Lung (tissue), 12 donors: ENCODE measurements around the gene CCIN. TPM values are rescaled to one million over a fixed set of nuclear protein-coding genes. Genes with fewer than 3 reads are reported as not detected.

Experiments
- ATAC-seq: fragments of 200-7000 bp; cut with Tn5 transposase; one replicate; pipeline ENCODE4 v1.9.1; 2020; ENCODE audit warnings: moderate number of reproducible peaks; ENCODE audit not compliant: insufficient read depth, low FRiP score
- DNase-seq, 3 donors: peaks; one replicate each; pipeline ENCODE4 v3.0.0-alpha.2; 2013 to 2017
- H3K27ac ChIP-seq, 2 donors: one replicate each; pipeline ENCODE4 v1.5.1; 2013; ENCODE audit warnings: mild to moderate bottlenecking in 2 of 2, moderate library complexity in 2 of 2, control low read depth in 1 of 2, inconsistent platforms in 1 of 2, low read depth in 1 of 2, low read length in 1 of 2
- H3K27me3 ChIP-seq, 3 donors: one replicate each; pipeline ENCODE4 v1.5.1; 2013; ENCODE audit warnings: low read length in 2 of 3; ENCODE audit not compliant: control insufficient read depth in 3 of 3, insufficient read depth in 3 of 3
- H3K36me3 ChIP-seq, 4 donors: one replicate each; pipeline ENCODE4 v1.5.1; 2013; ENCODE audit warnings: low read length in 4 of 4, mild to moderate bottlenecking in 1 of 4, moderate library complexity in 1 of 4; ENCODE audit not compliant: control insufficient read depth in 4 of 4, insufficient read depth in 4 of 4
- H3K4me1 ChIP-seq, 5 donors: one replicate each; pipeline ENCODE4 v1.5.1; 2013; ENCODE audit warnings: low read length in 5 of 5, mild to moderate bottlenecking in 2 of 5, moderate library complexity in 1 of 5; ENCODE audit not compliant: control insufficient read depth in 5 of 5, insufficient read depth in 5 of 5
- H3K4me3 ChIP-seq: one replicate; pipeline ENCODE4 v1.5.1; 2013; ENCODE audit warnings: mild to moderate bottlenecking, control low read depth, moderate library complexity
- H3K9ac ChIP-seq, 2 donors: one replicate each; pipeline ENCODE4 v1.5.1; 2013; ENCODE audit warnings: low read length in 2 of 2, control low read depth in 1 of 2; ENCODE audit not compliant: insufficient read depth in 1 of 2
- H3K9me3 ChIP-seq, 4 donors: one replicate each; pipeline ENCODE4 v1.5.1; 2013; ENCODE audit warnings: low read length in 3 of 4, mild to moderate bottlenecking in 1 of 4, moderate library complexity in 1 of 4; ENCODE audit not compliant: control insufficient read depth in 4 of 4, insufficient read depth in 3 of 4
- WGBS, 2 donors: extraction: QIAGEN DNeasy Blood & Tissue Kit; methylation state at CpG; one replicate each; pipeline ENCODE4 v1.1.7; 2013; 5-methylcytosine and 5-hydroxymethylcytosine counted together
- polyA plus RNA-seq, 2 donors: library from polyadenylated mRNA; stranded (reverse); fragments of 200-250 nt; gene quantifications; one replicate each; pipeline ENCODE4 v1.2.1, GENCODE V29; 2013
- total RNA-seq, 2 donors: library from RNA; depleted of rRNA in 1 of 2; stranded (reverse); fragments of >200 nt in 1 of 2; gene quantifications; one replicate each; pipeline ENCODE4 v1.2.1, GENCODE V29; 2014 to 2021
- TF ChIP-seq, protein P1 (sequence below): IDR thresholded peaks from 2 replicates; pipeline ENCODE4 v1.5.1; 2012; ENCODE audit warnings: mild to moderate bottlenecking; ENCODE audit errors: control extremely low read depth, extremely low read depth
- donor health status: control.
- donor health status: control.
- donor health status: Bipolar disorder and iron deficiency.
- donor health status: healthy.
- donor health status: DM: yes; HTN: yes; CAD: no.

CCIN gene
- total and polyA plus RNA-seq, 4 donors = 0.12 to 0.89 (median 0.15) TPM; not detected in 1

DNA sequence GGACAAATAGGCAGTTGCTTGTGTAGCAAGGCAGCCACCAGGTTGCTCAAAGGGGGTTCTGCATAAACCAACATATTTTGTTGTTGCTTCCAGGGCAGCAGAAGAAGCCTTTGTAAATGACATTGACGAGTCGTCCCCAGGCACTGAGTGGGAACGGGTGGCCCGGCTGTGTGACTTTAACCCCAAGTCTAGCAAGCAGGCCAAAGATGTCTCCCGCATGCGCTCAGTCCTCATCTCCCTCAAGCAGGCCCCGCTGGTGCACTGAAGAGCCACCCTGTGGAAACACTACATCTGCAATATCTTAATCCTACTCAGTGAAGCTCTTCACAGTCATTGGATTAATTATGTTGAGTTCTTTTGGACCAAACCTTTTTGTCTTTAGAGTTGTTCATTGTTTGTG, 42.3 kb downstream of the CCIN start:
- ATAC-seq = no peak
- peak overlapping the region in 1 of 2 donors; percentile 26 for H3K27ac ChIP-seq
- TF ChIP-seq, protein P1, sequence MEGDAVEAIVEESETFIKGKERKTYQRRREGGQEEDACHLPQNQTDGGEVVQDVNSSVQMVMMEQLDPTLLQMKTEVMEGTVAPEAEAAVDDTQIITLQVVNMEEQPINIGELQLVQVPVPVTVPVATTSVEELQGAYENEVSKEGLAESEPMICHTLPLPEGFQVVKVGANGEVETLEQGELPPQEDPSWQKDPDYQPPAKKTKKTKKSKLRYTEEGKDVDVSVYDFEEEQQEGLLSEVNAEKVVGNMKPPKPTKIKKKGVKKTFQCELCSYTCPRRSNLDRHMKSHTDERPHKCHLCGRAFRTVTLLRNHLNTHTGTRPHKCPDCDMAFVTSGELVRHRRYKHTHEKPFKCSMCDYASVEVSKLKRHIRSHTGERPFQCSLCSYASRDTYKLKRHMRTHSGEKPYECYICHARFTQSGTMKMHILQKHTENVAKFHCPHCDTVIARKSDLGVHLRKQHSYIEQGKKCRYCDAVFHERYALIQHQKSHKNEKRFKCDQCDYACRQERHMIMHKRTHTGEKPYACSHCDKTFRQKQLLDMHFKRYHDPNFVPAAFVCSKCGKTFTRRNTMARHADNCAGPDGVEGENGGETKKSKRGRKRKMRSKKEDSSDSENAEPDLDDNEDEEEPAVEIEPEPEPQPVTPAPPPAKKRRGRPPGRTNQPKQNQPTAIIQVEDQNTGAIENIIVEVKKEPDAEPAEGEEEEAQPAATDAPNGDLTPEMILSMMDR = no peak
- no peak overlapping the region for H3K4me3 ChIP-seq
- no peak overlapping the region for H3K9ac ChIP-seq
- no peaks in the 10 kb centered on the region for H3K9me3 ChIP-seq
- peaks cover 6 to 55% (median 28%) of the 10 kb centered on the region in 4 donors for H3K36me3 ChIP-seq
- peaks cover 0 to 30% (median 3%) of the 10 kb centered on the region in 5 donors for H3K4me1 ChIP-seq
- no peaks in the 10 kb centered on the region for H3K27me3 ChIP-seq
- DNase-seq = no peak
- 75 to 78% methylated on average over 7 of the region's 7 CpGs for WGBS, 2 donors

DNA sequence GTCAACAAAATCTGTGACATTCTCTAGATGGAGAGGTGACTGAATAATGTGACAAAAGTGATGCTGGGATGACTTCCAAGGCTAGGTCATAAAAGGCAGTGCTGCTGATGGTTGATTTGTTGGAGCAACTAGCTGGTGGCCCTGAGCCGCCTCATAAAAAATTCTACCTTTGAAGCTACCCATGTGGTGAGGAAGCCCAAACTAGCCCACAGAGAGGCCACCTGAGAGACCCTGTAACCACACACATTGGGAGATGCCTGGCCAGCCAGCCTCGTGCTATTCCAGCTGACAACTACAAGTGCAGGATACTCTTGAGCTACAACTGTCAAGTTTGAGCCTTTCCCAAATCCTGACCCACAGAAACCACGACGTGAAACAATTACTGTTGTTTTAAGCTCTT, 44.2 kb downstream of the CCIN start:
- peaks cover 0 to 21% (median 3%) of the 10 kb centered on the region in 5 donors for H3K4me1 ChIP-seq
- no peak overlapping the region for H3K4me3 ChIP-seq
- DNase-seq = no peak
- TF ChIP-seq, protein P1 = no peak
- H3K27ac ChIP-seq = no peak overlapping the region
- no peak for ATAC-seq
- whole genome bisulfite sequencing, 2 donors = 79 to 87% methylated on average over 4 of the region's 4 CpGs
- H3K36me3 ChIP-seq = peaks cover 9 to 47% (median 37%) of the 10 kb centered on the region in 4 donors
- no peaks in the 10 kb centered on the region for H3K9me3 ChIP-seq
- no peak overlapping the region for H3K9ac ChIP-seq
- no peaks in the 10 kb centered on the region for H3K27me3 ChIP-seq

DNA sequence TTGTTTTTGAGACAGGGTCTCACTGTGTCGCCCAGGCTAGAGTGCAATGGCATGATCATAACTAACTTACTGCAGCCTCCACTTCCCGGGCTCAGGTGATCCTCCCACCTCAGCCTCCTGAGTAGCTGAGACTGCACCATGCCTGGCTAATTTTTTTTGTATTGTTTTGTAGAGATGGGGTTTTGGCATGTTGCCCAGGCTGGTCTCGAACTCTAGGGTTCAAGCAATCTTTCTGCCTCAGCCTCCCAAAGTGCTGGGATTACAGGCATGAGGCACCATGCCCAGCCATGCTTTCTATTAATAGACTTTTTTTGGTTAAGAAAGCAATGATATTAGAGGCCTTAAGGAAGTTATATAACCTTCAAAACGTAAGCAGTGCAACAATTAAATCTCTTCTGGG, 44.8 kb downstream of the CCIN start:
- DNase-seq = no peak
- no peak overlapping the region for H3K4me3 ChIP-seq
- WGBS, 2 donors = 69 to 72% methylated on average over 4 of the region's 4 CpGs
- TF ChIP-seq, protein P1 = no peak
- H3K9ac ChIP-seq = no peak overlapping the region
- no peaks in the 10 kb centered on the region for H3K27me3 ChIP-seq
- ATAC-seq = no peak
- no peaks in the 10 kb centered on the region for H3K9me3 ChIP-seq
- H3K4me1 ChIP-seq = peaks cover 0 to 21% (median 3%) of the 10 kb centered on the region in 5 donors
- H3K27ac ChIP-seq = no peak overlapping the region
- H3K36me3 ChIP-seq = peaks cover 9 to 53% (median 38%) of the 10 kb centered on the region in 4 donors

DNA sequence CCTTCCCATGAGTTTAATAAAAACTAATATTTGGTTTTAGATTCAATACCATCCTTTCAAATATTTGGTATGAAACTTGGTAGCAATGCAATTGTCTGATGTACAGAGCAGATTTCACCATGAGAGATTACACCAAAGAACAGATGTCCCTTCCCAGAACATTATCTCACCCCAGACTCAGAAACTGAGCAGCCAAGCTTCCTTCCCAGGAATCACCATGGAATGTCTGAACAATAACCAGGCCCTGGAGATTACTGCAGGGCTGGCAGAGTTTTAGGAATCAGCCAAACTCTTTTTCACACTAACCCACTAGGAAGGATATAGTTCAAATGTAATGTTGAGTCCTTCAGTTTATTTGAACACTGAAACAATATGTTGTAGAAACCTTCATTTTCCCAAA, 45.4 kb downstream of the CCIN start:
- DNase-seq = no peak
- H3K36me3 ChIP-seq = peaks cover 11 to 59% (median 37%) of the 10 kb centered on the region in 4 donors
- H3K4me1 ChIP-seq = peaks cover 0 to 21% (median 3%) of the 10 kb centered on the region in 5 donors
- TF ChIP-seq, protein P1 = no peak
- H3K9ac ChIP-seq = no peak overlapping the region
- no peak overlapping the region for H3K27ac ChIP-seq
- H3K4me3 ChIP-seq = no peak overlapping the region
- no peaks in the 10 kb centered on the region for H3K27me3 ChIP-seq
- no peaks in the 10 kb centered on the region for H3K9me3 ChIP-seq
- no peak for ATAC-seq
